ENCODE data around the gene TAF11L6. TPM values are rescaled to one million over a fixed set of nuclear protein-coding genes. Genes with fewer than 3 reads are reported as not detected.
"Not testable (repeated sequence)": the region's sequence is repeated elsewhere in the genome, so short reads cannot be mapped to it uniquely, and the experiment has no call there.

Gene TAF11L6
- total RNA-seq, 2 experiments from 2014 or later = not detected

- Histone ChIP-seq H3K79me2 (ENCODE audit: insufficient read depth, low read depth, low read length) (no peaks in the 10 kb centered on the region), H2AFZ (ENCODE audit: low read length) (no peak overlapping the region), H3K36me3 (ENCODE audit: insufficient read depth, low read length) (no peaks in the 10 kb centered on the region), H3K4me3 (ENCODE audit: low read depth, low read length, poor library complexity, severe bottlenecking) (no peak overlapping the region), H3K27ac (ENCODE audit: low read depth, low read length, poor library complexity, severe bottlenecking) (no peak overlapping the region), H3K4me1 (ENCODE audit: insufficient read depth, low read length, poor library complexity, severe bottlenecking) (no peaks in the 10 kb centered on the region), H3K9me3 (ENCODE audit: low read length) (no peaks in the 10 kb centered on the region), H3K9me2 (ENCODE audit: insufficient read depth, low read length) (no peaks in the 10 kb centered on the region), H4K20me1 (ENCODE audit: insufficient read depth, low read length) (no peaks in the 10 kb centered on the region), H3K4me2 (ENCODE audit: low read length) (no peak overlapping the region)
- intact Hi-C loops (cut with micrococcal nuclease; ENCODE audit: unreplicated experiment) = no loop called here
- ChIA-PET CTCF (ENCODE audit: unreplicated experiment) (no interaction called here), POLR2A (no interaction called here)
- no TSS peak for BruUV-seq (replicated peaks)
- no peak for TF ChIP-seq CTCF (conservative IDR thresholded peaks at IDR 0.05; ENCODE audit: low read length)
- TF ChIP-seq EZH2phosphoT487 (IDR thresholded peaks at IDR 0.05; ENCODE audit: borderline replicate concordance, low read depth, low read length) = no peak
- no peak for DNase-seq (ENCODE audit: low spot score)
Measured at GRCh38 chr5:17497446-17497845, 31.0 kb upstream of the TAF11L6 start.

GRCh38 chr5:17497931-17498330 is 30.5 kb upstream of the TAF11L6 start, which contains the start of gene TAF11L2:
Gene TAF11L2 (plus strand): TSS chr5:17498231.
- CTCF ChIA-PET (ENCODE audit: unreplicated experiment); H2AFZ ChIP-seq (ENCODE audit: low read length); POLR2A ChIA-PET; H3K4me1 ChIP-seq (ENCODE audit: insufficient read depth, low read length, poor library complexity, severe bottlenecking); H3K9me2 ChIP-seq (ENCODE audit: insufficient read depth, low read length); intact Hi-C loops (cut with micrococcal nuclease; ENCODE audit: unreplicated experiment); BruUV-seq (replicated peaks); H4K20me1 ChIP-seq (ENCODE audit: insufficient read depth, low read length); H3K36me3 ChIP-seq (ENCODE audit: insufficient read depth, low read length); H3K9me3 ChIP-seq (ENCODE audit: low read length); H3K79me2 ChIP-seq (ENCODE audit: insufficient read depth, low read depth, low read length); DNase-seq (ENCODE audit: low spot score); H3K27ac ChIP-seq (ENCODE audit: low read depth, low read length, poor library complexity, severe bottlenecking); H3K4me2 ChIP-seq (ENCODE audit: low read length); H3K4me3 ChIP-seq (ENCODE audit: low read depth, low read length, poor library complexity, severe bottlenecking): not testable (repeated sequence)

GRCh38 chr5:17511775-17512325 is 16.6 kb upstream of the TAF11L6 start:
- no peak overlapping the region for H3K27ac ChIP-seq (ENCODE audit: low read depth, low read length, poor library complexity, severe bottlenecking)
- no peak for DNase-seq (ENCODE audit: low spot score)
- no TSS peak for BruUV-seq (replicated peaks)
- H4K20me1 ChIP-seq (ENCODE audit: insufficient read depth, low read length) = no peaks in the 10 kb centered on the region
- intact Hi-C loops (cut with micrococcal nuclease; ENCODE audit: unreplicated experiment) = no loop called here
- no peak overlapping the region for H3K4me2 ChIP-seq (ENCODE audit: low read length)
- H3K9me3 ChIP-seq (ENCODE audit: low read length) = no peaks in the 10 kb centered on the region
- no peaks in the 10 kb centered on the region for H3K4me1 ChIP-seq (ENCODE audit: insufficient read depth, low read length, poor library complexity, severe bottlenecking)
- H3K36me3 ChIP-seq (ENCODE audit: insufficient read depth, low read length) = no peaks in the 10 kb centered on the region
- no peaks in the 10 kb centered on the region for H3K79me2 ChIP-seq (ENCODE audit: insufficient read depth, low read depth, low read length)
- TF ChIP-seq EZH2phosphoT487 (IDR thresholded peaks at IDR 0.05; ENCODE audit: borderline replicate concordance, low read depth, low read length) (no peak), CTCF (conservative IDR thresholded peaks at IDR 0.05; ENCODE audit: low read length) (no peak)
- H3K4me3 ChIP-seq (ENCODE audit: low read depth, low read length, poor library complexity, severe bottlenecking) = no peak overlapping the region
- ChIA-PET CTCF (ENCODE audit: unreplicated experiment) (no interaction called here), POLR2A (no interaction called here)
- no peaks in the 10 kb centered on the region for H3K9me2 ChIP-seq (ENCODE audit: insufficient read depth, low read length)
- no peak overlapping the region for H2AFZ ChIP-seq (ENCODE audit: low read length)

GRCh38 chr5:17517526-17517925 is 10.9 kb upstream of the TAF11L6 start:
- intact Hi-C loops (cut with micrococcal nuclease; ENCODE audit: unreplicated experiment); H4K20me1 ChIP-seq (ENCODE audit: insufficient read depth, low read length); POLR2A ChIA-PET; DNase-seq (ENCODE audit: low spot score); H3K4me1 ChIP-seq (ENCODE audit: insufficient read depth, low read length, poor library complexity, severe bottlenecking); H2AFZ ChIP-seq (ENCODE audit: low read length); H3K79me2 ChIP-seq (ENCODE audit: insufficient read depth, low read depth, low read length); H3K27ac ChIP-seq (ENCODE audit: low read depth, low read length, poor library complexity, severe bottlenecking); H3K4me3 ChIP-seq (ENCODE audit: low read depth, low read length, poor library complexity, severe bottlenecking); H3K4me2 ChIP-seq (ENCODE audit: low read length); H3K9me2 ChIP-seq (ENCODE audit: insufficient read depth, low read length); BruUV-seq (replicated peaks); H3K9me3 ChIP-seq (ENCODE audit: low read length); CTCF ChIA-PET (ENCODE audit: unreplicated experiment); H3K36me3 ChIP-seq (ENCODE audit: insufficient read depth, low read length): not testable (repeated sequence)

- H3K9me3 ChIP-seq (ENCODE audit: low read length); H3K9me2 ChIP-seq (ENCODE audit: insufficient read depth, low read length); POLR2A ChIA-PET; H3K27ac ChIP-seq (ENCODE audit: low read depth, low read length, poor library complexity, severe bottlenecking); H3K4me1 ChIP-seq (ENCODE audit: insufficient read depth, low read length, poor library complexity, severe bottlenecking); BruUV-seq (replicated peaks); H3K79me2 ChIP-seq (ENCODE audit: insufficient read depth, low read depth, low read length); H4K20me1 ChIP-seq (ENCODE audit: insufficient read depth, low read length); CTCF ChIA-PET (ENCODE audit: unreplicated experiment); H3K4me3 ChIP-seq (ENCODE audit: low read depth, low read length, poor library complexity, severe bottlenecking); intact Hi-C loops (cut with micrococcal nuclease; ENCODE audit: unreplicated experiment); DNase-seq (ENCODE audit: low spot score); H3K4me2 ChIP-seq (ENCODE audit: low read length); H3K36me3 ChIP-seq (ENCODE audit: insufficient read depth, low read length); H2AFZ ChIP-seq (ENCODE audit: low read length): not testable (repeated sequence)
Measured at GRCh38 chr5:17518067-17518466, 10.4 kb upstream of the TAF11L6 start, which contains the start of gene TAF11L3. Gene TAF11L3 (plus strand): TSS chr5:17518367.

Data from OCI-LY7 (cell line).